Measurements from ENCODE around the gene SCYL1.

DNA sequence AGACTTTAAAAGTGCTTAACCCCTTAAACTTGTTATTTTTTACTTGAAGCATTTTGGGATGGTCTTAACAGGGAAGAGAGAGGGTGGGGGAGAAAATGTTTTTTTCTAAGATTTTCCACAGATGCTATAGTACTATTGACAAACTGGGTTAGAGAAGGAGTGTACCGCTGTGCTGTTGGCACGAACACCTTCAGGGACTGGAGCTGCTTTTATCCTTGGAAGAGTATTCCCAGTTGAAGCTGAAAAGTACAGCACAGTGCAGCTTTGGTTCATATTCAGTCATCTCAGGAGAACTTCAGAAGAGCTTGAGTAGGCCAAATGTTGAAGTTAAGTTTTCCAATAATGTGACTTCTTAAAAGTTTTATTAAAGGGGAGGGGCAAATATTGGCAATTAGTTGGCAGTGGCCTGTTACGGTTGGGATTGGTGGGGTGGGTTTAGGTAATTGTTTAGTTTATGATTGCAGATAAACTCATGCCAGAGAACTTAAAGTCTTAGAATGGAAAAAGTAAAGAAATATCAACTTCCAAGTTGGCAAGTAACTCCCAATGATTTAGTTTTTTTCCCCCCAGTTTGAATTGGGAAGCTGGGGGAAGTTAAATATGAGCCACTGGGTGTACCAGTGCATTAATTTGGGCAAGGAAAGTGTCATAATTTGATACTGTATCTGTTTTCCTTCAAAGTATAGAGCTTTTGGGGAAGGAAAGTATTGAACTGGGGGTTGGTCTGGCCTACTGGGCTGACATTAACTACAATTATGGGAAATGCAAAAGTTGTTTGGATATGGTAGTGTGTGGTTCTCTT is 23.2 kb upstream of the SCYL1 start:
- TF ChIP-seq, protein P1, sequence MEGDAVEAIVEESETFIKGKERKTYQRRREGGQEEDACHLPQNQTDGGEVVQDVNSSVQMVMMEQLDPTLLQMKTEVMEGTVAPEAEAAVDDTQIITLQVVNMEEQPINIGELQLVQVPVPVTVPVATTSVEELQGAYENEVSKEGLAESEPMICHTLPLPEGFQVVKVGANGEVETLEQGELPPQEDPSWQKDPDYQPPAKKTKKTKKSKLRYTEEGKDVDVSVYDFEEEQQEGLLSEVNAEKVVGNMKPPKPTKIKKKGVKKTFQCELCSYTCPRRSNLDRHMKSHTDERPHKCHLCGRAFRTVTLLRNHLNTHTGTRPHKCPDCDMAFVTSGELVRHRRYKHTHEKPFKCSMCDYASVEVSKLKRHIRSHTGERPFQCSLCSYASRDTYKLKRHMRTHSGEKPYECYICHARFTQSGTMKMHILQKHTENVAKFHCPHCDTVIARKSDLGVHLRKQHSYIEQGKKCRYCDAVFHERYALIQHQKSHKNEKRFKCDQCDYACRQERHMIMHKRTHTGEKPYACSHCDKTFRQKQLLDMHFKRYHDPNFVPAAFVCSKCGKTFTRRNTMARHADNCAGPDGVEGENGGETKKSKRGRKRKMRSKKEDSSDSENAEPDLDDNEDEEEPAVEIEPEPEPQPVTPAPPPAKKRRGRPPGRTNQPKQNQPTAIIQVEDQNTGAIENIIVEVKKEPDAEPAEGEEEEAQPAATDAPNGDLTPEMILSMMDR (IDR thresholded peaks at IDR 0.05; ENCODE audit: low read depth, low read length): no peak
- TF ChIP-seq POLR2A (IDR thresholded peaks at IDR 0.05; ENCODE audit: extremely low read depth, insufficient read length) (peak; percentile 42), MYC (IDR thresholded peaks at IDR 0.05; ENCODE audit: low read depth, low read length) (no peak)
- TF ChIP-seq, protein P2, sequence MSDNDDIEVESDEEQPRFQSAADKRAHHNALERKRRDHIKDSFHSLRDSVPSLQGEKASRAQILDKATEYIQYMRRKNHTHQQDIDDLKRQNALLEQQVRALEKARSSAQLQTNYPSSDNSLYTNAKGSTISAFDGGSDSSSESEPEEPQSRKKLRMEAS (IDR thresholded peaks at IDR 0.05; ENCODE audit: low read depth, low read length): no peak

Measured in NB4 (cell line).